Choroid plexus epithelial cell (primary cell): ENCODE results near the gene ARNT2.
A peak's percentile ranks its signal among the peaks of the same experiment; 100 is the strongest.

Source experiments
- DNase-seq: peaks from one replicate; pipeline ENCODE4 v3.0.0-alpha.2; 2010; ENCODE audit warnings: low read depth
- H3K4me3 ChIP-seq: 2 replicates; pipeline ENCODE4 v1.5.1; 2011; ENCODE audit warnings: low read depth, mild to moderate bottlenecking, control low read depth, low read length, moderate library complexity
- CTCF ChIP-seq: conservative IDR thresholded peaks from 2 replicates; pipeline ENCODE4 v1.5.1; 2011; ENCODE audit warnings: low read depth, mild to moderate bottlenecking, control low read depth, inconsistent platforms, low read length, moderate library complexity

Gene ARNT2

DNA sequence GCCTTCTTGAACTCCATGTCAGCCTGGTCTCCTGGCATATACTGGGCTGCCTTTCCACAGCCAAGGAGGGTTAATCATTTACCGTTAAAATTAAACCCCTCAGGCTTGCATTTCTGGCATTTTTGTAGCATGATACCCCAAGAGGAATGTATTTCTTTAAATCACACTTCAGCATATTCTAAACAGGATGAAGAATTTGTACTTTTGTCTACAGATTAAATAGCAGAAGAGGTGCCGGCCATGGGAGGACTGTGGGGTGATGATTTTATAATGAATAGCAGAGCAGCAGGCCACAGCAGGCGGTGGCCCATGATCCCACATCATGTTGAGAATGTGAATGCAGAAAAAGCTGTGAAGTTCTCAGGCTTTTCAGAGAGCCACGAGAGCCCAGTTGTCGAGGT, 90.2 kb downstream of the ARNT2 start:
- DNase-seq: peak; percentile 85

DNA sequence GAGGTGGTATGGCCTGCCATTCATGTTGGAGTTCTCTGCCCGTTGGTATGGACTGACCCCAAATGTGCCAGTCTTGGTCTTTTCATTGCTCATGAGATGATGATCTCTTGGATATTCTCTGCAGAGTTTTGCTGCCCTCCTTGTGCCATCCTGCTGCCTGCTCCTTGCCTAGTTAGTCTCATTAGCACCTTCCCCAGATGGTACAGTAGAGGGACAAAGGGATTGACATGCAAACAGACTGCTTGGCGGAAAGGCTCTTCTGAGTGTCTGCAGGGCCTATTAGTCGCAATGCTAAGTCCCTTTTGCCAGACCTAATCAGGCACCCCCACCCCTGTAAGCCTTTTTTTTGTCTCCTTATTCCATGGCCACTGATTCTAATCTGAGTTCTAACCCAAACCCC, 90.6 kb downstream of the ARNT2 start:
- no peak for TF ChIP-seq CTCF
- DNase-seq: no peak

More for the DNA sequence above, 90.2 kb downstream of the ARNT2 start:
- TF ChIP-seq CTCF: no peak
- H3K4me3 ChIP-seq: no peak overlapping the region

DNA sequence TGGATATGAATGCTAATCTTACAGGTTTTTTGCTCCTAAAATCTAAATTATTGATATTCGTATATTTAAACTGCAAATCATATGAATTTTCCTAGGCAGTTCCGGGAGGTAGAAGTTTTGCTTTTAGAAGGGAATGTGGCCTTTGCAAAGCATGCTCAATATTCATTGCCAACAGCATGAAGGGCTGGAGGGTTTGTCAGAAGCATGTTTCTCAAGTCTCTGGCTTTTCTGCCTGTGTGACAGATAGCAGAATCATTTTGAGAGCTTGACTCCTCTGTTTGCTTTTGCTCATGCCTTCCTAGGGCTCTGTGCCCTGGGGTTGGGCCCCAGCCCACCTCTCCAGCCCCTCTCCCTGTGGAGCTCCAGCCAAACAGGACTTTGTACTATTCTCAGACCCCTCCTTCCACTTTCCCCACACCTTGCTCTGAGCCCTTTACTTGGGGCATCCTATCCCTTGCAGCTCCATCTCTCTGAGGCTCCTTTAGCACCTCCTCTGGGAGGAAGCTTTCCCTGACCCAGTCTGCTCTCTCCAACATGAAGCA, 91.3 kb downstream of the ARNT2 start:
- no peak for TF ChIP-seq CTCF
- no peak overlapping the region for H3K4me3 ChIP-seq
- DNase-seq: no peak

More for the DNA sequence above, 90.6 kb downstream of the ARNT2 start:
- no peak overlapping the region for H3K4me3 ChIP-seq

GRCh38 chr15:80496096-80496495, 91.9 kb downstream of the ARNT2 start:
- no peak for DNase-seq
- no peak overlapping the region for H3K4me3 ChIP-seq
- TF ChIP-seq CTCF: no peak

DNA sequence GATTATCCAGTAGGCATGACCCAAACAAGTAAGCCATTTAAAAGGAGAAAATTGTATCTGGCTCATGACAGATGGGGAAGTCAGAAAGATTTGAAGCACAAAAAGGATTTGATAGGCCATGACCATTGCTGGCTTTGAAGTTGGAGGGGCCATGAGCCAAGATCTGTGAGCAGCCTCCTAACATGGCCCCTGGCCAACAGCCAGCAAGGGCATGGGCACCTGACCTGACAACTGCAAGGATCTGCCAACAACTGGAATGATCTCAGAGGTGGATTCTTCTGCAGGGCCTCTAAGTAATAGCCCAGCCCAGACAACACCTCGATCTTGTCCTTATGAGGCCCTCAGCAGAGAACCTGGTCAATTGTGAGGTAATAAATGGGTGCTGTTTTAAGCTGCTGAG, 93.0 kb downstream of the ARNT2 start:
- H3K4me3 ChIP-seq: no peak overlapping the region
- DNase-seq: no peak
- TF ChIP-seq CTCF: no peak

DNA sequence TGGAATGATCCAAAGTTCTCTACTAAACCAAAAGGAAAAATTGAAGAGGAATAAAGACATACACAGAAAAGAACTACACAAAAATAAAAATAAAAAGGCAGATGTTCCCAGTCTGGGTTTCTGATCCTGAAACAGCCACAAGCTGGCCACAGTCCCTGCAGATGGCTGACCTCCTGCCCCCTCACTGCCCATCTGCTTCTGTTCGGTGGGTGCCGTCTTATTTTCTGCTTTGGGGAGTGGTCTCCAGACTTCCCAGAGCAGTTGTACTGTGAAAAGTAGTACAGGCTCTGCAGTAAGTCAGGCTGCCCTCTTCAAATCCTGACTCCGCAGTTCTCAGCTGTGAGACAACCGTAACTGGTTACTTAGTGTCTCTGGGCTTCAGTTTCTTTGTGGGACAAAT, 94.5 kb downstream of the ARNT2 start:
- no peak overlapping the region for H3K4me3 ChIP-seq
- no peak for DNase-seq
- TF ChIP-seq CTCF: no peak

- no peak overlapping the region for H3K4me3 ChIP-seq
- DNase-seq: no peak
- no peak for TF ChIP-seq CTCF
Observed at GRCh38 chr15:80500021-80500420, 95.8 kb downstream of the ARNT2 start.
